HG02973 (cell line): ENCODE results near the gene SLITRK1.

Source experiments
- ATAC-seq: cut with Tn5 transposase; IDR thresholded peaks from one replicate; pipeline ENCODE4 v1.9.1; 2021; ENCODE audit warnings: moderate library complexity; ENCODE audit not compliant: unreplicated experiment

SLITRK1 gene, protein sequence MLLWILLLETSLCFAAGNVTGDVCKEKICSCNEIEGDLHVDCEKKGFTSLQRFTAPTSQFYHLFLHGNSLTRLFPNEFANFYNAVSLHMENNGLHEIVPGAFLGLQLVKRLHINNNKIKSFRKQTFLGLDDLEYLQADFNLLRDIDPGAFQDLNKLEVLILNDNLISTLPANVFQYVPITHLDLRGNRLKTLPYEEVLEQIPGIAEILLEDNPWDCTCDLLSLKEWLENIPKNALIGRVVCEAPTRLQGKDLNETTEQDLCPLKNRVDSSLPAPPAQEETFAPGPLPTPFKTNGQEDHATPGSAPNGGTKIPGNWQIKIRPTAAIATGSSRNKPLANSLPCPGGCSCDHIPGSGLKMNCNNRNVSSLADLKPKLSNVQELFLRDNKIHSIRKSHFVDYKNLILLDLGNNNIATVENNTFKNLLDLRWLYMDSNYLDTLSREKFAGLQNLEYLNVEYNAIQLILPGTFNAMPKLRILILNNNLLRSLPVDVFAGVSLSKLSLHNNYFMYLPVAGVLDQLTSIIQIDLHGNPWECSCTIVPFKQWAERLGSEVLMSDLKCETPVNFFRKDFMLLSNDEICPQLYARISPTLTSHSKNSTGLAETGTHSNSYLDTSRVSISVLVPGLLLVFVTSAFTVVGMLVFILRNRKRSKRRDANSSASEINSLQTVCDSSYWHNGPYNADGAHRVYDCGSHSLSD

DNA sequence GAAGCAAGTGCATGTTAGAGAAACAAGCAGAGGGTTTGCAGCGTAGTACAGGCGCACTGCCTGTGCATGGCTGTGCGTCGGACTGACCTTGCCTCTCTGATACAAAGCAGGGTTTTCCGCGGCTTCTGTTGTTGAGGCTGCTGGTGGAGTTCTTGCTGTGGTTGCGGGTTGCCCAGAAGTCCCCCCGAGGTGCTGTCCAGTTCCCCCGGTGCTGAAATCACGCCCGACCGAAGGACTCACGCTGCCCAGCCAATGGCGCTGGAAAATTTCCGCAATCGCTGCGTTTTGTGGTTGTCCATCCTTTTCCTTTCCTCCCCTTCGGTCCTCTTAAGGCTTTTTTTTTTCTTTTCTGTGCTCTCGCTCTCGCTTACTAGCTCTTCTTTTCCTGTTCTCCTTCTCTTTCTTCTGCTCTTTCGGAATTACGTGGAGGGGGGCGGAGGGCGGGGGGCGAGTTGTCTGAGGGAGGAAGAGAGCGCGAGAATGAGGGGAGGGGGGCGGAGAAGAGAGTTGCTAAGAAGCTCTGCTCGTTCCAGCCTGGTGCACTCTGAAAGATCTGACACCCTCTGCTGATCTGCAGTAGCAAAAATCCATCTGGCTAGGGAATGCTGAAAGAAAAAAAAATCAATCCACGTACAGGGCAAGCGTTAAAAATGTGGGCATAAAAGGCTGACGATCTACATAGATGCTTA is at the start of gene SLITRK1:
Gene SLITRK1, minus strand, starts transcription at position 558 of the 689 bp plus-strand sequence. CDS start 967 bp downstream, outside the sequence.
- no peak for ATAC-seq

DNA sequence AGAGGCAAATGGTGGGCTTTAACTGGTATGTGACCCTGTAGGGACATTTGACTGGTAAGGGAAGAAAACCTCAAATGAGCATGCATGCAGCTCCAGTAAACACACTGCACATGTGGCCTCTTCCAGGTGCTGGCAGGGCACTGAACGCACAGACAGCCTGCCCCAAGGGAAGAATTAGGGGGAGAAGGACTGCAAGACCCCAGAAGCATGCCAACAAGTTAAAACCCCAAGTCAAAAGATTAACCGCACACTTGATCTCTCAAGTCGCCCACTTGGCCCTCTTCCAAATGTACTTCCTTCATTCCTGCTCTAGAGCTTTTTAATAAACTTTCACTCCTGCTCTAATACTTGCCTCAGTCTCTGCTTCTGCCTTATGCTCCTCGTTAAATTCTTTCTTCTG is 46.9 kb upstream of the SLITRK1 start:
- no peak for ATAC-seq

DNA sequence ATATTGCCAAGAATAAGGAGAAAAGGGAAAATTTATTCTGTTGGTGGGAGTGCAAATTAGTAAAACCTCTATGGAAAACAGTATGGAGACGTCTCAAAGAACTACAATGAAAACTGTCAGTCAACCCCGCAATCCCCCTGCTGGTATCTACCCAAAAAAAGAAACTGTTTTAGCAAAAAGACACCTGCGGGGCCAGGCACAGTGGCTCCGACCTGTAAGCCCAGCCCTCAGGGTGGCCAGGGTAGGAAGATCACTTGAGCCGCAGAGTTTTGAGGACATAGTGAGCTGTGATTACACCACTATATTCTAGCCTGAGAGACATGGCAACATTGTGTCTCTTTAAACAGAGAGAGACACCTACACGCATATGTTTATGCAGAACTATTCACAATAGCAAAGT is 37.5 kb upstream of the SLITRK1 start:
- no peak for ATAC-seq

DNA sequence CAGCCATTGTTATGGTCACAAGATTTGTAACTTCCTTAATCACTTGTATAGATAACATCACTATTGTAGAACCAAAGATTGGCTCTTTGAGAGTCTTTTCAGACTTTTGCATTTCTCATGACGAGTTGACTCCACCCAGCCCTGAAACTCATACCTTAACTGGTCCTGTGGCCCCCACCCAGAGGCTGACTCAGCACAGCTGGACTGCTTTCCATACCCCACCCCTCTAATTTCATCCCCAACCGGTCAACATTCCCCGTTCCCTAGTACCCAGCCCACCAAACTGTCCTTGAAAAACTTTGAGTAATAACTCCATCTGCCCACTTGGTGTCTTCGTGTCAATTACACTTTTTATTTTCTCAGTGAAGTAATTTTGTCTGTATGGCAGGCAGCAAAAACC is 32.1 kb upstream of the SLITRK1 start:
- ATAC-seq, result no peak

DNA sequence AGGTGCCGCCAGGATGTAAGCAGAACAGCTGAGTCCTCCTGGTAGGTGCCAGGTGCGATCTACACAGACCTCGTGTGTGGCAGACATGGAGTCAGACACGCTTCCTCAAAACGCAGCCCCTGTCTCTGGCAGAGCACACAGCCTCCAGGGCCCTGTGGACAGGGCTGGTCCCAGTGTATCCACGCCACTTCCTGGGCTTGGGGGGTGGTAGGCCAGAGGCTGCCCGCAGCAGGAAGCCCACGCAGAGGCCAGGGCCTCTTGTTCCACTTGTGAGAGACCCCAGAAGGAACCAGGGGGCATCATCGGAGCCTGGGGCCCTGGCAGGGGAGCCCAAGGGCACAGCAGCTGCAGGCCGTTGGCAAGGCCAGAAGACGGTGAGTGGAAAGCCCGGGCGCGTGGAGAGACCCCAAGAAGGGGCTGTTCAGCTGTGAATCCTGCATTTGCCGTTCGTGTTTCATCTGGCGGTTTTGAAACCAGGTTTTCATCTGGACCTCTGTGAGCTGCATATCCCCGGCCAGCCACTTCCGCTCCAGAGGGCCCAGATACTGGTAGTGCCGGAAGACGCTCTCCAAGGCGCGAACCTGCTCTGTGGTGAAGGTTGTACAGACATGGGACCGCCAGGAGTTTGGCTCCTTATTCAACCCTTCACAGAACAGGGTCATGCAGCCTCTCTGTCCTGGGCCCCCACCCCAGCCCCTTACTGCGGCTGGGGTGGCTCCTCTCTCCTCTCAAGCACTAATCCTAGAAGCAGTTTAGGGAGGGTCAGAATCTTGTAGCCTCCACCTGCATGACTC is 25.1 kb upstream of the SLITRK1 start:
- no peak for ATAC-seq

DNA sequence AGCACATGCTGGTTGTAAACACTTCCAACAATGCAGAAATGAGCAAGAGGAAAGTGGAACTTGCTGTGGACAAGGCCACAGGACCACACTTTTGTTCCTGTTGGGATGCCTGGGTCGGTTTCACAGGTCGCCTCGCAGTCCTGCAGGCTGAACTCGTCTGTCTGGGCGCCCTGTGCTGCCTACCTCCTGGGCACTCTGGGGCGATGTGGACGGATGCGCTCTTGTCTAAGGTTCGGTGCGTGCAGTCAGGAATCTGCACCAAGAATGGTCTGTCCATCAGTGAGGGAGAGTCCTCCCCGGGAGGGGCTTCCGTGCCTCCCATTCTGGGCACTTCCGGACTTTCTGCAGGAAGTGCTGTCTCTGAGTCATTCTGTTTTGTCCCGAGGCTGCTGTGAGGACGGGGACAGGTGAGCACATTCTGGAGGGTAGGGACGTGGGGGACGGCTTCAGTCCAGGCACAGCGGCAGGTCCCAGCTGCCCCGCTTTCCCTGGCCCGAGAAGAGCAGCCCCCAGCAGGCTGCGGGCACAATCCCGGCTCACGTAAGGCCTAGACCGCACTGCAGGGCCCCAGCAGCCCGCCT is 24.1 kb upstream of the SLITRK1 start:
- ATAC-seq, result no peak

DNA sequence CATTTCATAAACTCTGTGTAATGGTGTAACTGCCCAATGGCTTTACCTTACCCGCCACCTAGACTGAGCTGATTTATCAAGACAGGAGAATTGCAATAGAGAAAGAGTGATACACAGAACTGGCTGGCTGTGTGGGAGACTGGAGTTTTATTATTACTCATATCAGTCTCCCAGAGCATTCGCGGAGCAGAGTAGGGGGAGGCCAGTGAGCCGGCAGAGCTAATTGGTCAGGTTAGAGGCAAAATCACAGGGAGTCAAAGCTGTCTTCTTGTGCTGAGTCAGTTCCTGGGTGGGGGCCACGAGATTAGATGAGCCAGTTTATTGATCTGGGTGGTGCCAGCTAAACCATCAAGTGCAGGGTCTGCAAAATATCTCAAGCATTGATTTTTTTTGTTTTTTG is 23.4 kb upstream of the SLITRK1 start:
- ATAC-seq, result no peak

DNA sequence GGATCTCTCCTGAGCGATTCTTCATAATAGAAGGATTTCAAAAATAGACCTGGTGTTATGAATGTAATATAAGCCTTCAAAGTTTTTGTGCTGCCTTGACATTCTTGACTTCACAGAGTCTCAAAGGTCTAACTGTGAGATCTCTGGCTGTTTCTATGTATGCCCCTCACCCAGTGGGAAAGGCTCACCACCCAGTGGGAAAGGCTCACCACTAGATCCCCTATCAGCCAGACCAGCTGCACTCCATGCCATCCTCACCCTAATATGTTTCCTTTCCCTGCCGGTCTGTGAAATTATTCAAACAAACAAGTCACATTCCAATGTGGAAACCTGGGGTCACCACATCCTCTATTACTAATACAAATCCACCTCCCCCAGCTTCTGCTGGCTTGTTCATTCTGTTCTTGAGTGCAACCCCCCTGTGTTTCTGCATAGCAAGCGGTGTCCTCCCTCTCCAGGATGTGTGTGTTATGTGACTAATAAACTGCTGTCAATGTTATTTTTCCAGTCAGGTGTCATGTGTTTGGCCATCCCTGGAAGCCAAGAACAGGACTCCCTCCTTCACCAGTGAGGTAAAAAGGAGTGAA is 13.8 kb upstream of the SLITRK1 start:
- no peak for ATAC-seq

DNA sequence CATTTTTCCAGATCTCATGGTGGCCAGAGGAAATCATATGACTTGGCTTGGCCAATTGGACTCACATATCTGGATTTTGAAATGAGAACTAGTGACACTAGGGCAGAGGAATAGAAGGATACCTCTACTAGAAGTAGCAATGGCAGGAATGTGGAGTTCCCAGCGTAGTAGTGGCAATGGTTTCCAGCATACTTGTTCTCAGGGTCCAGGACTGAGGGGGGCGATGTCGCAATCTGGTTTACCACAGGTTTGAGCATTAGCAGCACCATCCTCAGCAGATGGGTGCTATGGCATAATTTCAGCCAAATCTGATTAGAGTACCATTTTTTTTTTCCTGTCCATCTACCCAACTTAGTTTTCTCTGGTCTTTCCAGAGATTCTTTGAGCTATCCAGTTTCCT is 8.1 kb upstream of the SLITRK1 start:
- no peak for ATAC-seq

DNA sequence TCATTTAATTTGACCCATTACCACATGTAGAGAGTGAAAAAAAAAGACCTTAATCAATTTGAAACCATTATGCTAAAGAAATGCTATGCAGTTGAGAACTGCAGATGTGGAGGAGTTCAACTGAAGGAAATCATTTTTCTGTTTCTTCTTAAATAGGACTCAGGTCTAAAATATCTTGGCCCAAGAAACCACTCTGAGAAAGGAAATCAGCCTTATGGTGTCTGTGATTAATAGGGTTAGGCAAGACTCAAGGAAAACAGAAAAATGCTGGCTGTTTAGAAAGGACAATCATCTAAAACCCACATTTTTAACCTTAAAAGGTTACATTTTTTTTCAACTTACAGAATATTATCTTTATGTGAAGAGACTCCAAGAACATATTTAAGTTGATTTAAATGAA is 1.9 kb upstream of the SLITRK1 start:
- ATAC-seq, result no peak

DNA sequence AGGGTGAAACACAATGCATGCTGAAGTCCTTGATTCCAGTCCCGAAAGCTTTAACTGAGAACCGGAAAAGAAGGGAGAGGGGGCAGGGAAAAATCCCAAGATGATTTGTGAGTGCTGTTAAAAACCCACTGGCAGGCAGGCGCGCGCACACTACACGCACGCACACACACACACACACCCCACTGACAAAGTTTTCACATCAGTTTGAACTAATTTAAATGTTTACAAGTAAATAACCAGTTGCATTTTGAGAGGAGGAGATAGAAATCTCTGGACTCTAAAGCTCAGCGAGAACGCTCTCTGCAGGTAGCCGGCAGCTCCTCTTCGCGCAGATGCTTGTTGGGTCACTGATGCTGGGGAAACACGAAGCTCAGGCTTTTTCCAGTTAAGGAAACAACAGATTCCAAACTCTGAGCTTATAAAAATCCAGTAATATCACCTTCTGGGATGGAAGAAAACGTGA is 818 bp upstream of the SLITRK1 start:
- no peak for ATAC-seq

DNA sequence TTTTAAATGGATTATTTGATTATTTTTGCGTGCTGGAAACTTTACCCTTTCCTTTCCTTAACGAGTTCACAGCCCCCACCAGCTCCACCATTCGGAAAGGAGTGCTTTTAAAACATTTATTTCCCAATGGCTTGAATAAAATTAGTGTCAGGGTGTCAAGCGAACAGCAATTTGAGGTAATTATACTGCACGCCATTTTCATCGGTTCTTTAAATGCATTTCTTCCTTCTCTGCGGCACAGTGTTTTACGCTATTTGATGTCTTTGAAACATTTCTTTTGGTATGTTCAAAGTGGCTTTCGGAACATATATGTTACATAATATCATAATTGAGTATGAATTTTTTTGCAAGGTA is 309 bp upstream of the SLITRK1 start:
- no peak for ATAC-seq

DNA sequence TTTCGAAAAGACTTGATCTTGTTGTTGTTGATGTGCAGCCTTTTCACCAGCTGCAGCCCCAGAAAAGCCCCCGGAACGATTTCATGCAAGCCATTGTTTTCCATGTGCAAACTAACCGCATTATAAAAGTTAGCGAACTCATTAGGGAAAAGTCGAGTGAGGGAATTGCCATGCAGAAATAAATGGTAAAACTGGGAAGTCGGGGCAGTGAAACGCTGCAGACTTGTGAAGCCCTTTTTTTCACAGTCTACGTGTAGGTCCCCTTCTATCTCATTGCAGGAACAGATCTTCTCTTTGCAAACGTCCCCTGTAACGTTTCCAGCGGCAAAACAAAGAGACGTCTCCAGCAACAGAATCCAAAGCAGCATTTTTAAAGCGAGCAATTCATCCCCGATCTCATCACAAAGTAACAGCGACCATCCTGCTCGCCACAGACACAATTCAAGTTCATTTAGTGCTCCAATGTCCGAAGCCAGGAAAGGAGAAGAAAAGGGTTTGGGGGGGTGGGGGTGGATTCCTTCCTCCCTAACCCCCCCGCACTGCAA is 1.1 kb downstream of the SLITRK1 start:
- ATAC-seq, result no peak

DNA sequence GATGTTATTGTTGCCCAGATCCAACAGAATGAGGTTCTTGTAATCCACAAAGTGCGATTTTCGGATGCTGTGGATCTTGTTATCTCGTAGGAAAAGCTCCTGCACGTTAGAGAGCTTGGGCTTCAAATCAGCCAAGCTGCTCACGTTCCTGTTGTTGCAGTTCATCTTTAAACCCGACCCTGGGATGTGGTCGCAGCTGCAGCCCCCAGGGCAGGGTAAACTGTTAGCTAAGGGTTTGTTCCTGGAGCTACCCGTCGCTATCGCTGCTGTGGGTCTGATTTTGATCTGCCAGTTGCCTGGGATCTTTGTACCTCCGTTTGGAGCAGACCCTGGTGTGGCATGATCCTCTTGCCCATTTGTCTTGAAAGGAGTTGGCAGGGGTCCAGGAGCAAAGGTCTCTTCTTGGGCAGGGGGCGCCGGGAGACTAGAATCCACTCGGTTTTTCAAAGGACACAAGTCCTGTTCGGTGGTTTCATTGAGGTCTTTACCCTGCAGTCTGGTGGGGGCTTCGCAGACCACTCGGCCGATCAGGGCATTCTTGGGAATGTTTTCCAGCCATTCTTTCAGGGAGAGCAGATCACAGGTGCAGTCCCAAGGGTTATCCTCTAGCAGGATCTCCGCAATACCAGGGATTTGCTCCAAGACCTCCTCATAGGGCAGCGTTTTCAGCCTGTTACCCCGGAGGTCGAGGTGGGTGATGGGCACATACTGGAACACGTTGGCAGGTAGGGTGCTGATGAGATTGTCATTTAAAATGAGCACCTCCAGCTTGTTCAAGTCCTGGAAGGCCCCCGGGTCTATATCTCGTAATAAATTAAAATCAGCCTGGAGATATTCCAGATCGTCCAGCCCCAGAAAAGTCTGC is 1.8 kb downstream of the SLITRK1 start:
- no peak for ATAC-seq

DNA sequence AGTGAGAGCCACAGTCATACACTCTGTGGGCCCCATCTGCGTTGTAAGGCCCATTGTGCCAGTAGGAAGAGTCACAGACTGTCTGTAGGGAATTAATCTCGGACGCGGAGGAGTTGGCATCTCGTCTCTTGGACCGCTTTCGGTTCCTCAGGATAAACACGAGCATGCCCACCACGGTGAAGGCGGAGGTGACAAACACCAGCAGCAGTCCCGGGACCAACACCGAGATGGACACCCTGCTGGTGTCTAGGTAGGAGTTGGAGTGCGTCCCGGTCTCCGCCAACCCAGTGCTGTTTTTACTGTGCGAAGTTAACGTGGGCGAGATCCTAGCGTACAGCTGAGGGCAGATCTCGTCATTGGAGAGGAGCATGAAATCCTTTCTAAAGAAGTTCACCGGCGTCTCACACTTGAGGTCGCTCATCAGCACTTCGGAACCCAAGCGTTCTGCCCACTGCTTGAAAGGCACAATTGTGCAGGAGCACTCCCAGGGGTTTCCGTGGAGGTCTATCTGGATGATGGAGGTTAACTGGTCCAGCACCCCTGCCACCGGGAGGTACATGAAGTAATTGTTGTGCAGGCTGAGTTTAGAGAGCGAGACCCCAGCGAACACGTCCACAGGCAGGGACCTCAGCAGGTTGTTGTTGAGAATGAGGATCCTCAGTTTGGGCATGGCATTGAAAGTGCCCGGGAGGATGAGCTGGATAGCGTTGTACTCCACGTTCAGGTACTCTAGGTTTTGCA is 2.7 kb downstream of the SLITRK1 start:
- ATAC-seq, result no peak

DNA sequence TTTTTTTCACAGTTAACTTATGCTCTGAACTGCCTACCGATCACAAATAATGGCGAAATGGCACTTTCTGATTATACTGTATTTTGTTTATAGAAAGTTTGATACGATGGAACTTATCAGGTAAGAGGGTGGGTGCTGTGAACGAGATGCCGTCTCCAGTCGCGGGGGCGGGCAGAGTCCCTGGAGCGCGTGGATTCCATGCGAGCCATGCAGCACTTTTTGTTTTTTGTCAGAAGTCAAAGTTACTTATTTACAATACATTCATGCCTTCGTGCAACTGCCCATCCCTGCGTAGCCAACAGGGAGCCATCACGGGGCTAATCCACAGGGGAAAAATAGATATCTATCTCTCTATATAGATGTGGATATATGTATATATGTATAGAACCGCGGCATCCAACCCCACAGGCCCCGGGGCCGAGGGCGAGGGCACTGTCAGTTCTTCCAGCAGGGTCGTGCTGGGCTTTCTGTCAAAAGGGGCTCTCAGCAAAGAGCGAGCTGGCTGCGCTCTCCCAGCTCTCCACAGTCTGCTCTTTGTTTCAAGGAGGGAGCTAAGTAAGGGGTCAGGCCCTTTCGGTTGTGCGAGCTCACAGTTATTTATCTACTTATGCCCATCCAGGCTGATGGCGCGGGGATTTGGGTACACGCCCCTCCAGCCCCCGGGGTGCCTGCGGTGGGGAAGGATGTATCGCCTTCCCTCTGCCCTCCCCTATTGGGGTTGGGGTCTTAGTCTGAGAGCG is 3.4 kb downstream of the SLITRK1 start:
- no peak for ATAC-seq

DNA sequence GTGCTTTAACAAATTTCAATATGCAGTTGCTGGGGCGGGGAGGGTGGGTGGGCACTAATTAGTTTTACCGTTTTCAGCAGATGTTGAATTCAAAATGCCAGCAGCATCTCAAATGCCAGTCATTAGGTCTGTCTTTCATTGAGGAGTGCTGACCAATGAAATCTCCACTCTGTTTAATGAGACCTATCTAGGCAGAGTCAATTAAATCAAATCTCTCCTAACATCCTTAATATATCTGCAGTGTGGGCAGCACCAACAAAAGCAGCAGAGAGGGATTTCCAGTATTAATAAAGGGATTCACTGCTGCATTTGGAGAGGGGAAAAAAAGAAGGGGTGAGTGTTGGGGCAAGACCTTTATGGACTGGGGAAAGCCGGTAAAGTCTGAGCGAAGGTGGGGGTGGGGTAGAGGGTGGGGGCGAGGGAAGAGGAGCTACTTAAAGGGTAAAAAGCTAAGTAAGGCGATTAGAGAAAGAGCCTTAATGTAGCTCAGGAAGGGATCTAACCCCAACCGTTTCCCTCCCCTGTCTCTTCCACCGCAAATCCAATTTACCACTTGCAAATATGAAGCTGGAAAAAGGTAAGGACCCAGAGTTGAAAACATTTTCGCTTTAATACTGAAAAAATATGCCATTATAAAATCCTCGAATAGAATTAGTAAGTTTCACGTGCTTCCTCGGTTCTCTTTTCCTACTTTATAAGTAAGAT is 4.5 kb downstream of the SLITRK1 start:
- no peak for ATAC-seq
